GM23248 (cell line): ENCODE data around the gene SRPK3. TPM values are rescaled to one million over a fixed set of nuclear protein-coding genes. Genes with fewer than 3 reads are reported as not detected.

Source experiments
- DNase-seq: peaks from one replicate; pipeline ENCODE4 v3.0.0-alpha.2; 2015
- H2AFZ ChIP-seq: fragments of 200-600 bp; sonication (generic); 2 replicates; pipeline ENCODE4 v1.6.1; 2016; ENCODE audit warnings: antibody characterized with exemption
- H3F3A ChIP-seq: fragments of 200-600 bp; sonication (generic); 2 replicates; pipeline ENCODE4 v1.6.1; 2016; ENCODE audit warnings: mild to moderate bottlenecking, antibody characterized with exemption, mixed run types; ENCODE audit not compliant: insufficient read depth
- H3K27ac ChIP-seq: fragments of 200-600 bp; sonication (generic); 2 replicates; pipeline ENCODE4 v1.5.1; 2016; ENCODE audit warnings: mild to moderate bottlenecking
- H3K27me3 ChIP-seq: fragments of 200-600 bp; sonication (generic); replicated peaks from 2 replicates; pipeline ENCODE4 v1.6.1; 2016; ENCODE audit warnings: mild to moderate bottlenecking; ENCODE audit not compliant: insufficient read depth
- H3K36me3 ChIP-seq: fragments of 200-600 bp; sonication (generic); 2 replicates; pipeline ENCODE4 v1.6.1; 2016; ENCODE audit warnings: low read depth, mild to moderate bottlenecking
- H3K4me1 ChIP-seq: fragments of 200-600 bp; sonication (generic); 2 replicates; pipeline ENCODE4 v1.6.1; 2016; ENCODE audit warnings: mild to moderate bottlenecking; ENCODE audit not compliant: insufficient read depth
- H3K4me2 ChIP-seq: fragments of 200-600 bp; sonication (generic); one replicate; pipeline ENCODE4 v1.6.1; 2016; ENCODE audit warnings: mild to moderate bottlenecking; ENCODE audit not compliant: unreplicated experiment
- H3K4me3 ChIP-seq: fragments of 200-600 bp; sonication (generic); 2 replicates; pipeline ENCODE4 v1.5.1; 2016; ENCODE audit warnings: mild to moderate bottlenecking
- H3K79me2 ChIP-seq: fragments of 200-600 bp; sonication (generic); 2 replicates; pipeline ENCODE4 v1.6.1; 2016; ENCODE audit warnings: mild to moderate bottlenecking; ENCODE audit not compliant: insufficient read depth
- H3K9ac ChIP-seq: fragments of 200-600 bp; sonication (generic); 2 replicates; pipeline ENCODE4 v1.6.1; 2016; ENCODE audit warnings: mild to moderate bottlenecking
- H3K9me2 ChIP-seq: fragments of 200-600 bp; sonication (generic); 2 replicates; pipeline ENCODE4 v1.6.1; 2016; ENCODE audit warnings: mixed run types, mild to moderate bottlenecking, moderate library complexity; ENCODE audit not compliant: insufficient read depth
- H3K9me3 ChIP-seq: fragments of 200-600 bp; sonication (generic); one replicate; pipeline ENCODE4 v1.6.1; 2017; ENCODE audit warnings: low read depth
- H4K20me1 ChIP-seq: fragments of 200-600 bp; sonication (generic); 2 replicates; pipeline ENCODE4 v1.6.0; 2016; ENCODE audit not compliant: insufficient read depth
- EZH2 ChIP-seq: fragments of 200-600 bp; sonication (generic); IDR thresholded peaks from 2 replicates; pipeline ENCODE4 v1.6.1; 2018; ENCODE audit warnings: antibody characterized with exemption, mild to moderate bottlenecking; ENCODE audit not compliant: insufficient read depth, poor library complexity, severe bottlenecking
- EZH2phosphoT487 ChIP-seq: fragments of 200-600 bp; sonication (generic); IDR thresholded peaks from 2 replicates; pipeline ENCODE4 v1.6.1; 2018; ENCODE audit warnings: antibody characterized with exemption, moderate library complexity, mild to moderate bottlenecking, low read depth; ENCODE audit not compliant: insufficient read depth
- WGBS, 2 experiments: methylation state at CpG; one replicate each; pipeline ENCODE4 v1.1.6; 2015 to 2017; ENCODE audit warnings: low lambda C conversion rate in 2 of 2, low coverage in 1 of 2; ENCODE audit errors: missing lambda C conversion rate in 2 of 2; 5-methylcytosine and 5-hydroxymethylcytosine counted together
- in situ Hi-C: fragments of 300-500 bp; cut with MboI; formaldehyde crosslinking; loops from 2 replicates; pipeline ENCODE4 v1.15.0; 2020
- polyA plus RNA-seq: library from polyadenylated mRNA; unstranded; fragments of >200 nt; fragmentation: Nextera tagmentation; extraction: Ambion mirVana; gene quantifications from 2 replicates; pipeline ENCODE4 v1.2.1, GENCODE V29; 2016
- total RNA-seq: library from RNA; depleted of rRNA; stranded (reverse); fragments of >200 nt; shearing (Covaris generic); gene quantifications from 2 replicates; pipeline ENCODE4 v1.2.3, GENCODE V29; 2014

The SRPK3 gene
- total and polyA plus RNA-seq, 2 experiments from 2014 or later, result 0.53 to 0.86 TPM

- no peaks in the 10 kb centered on the region for H4K20me1 ChIP-seq
- WGBS, 2 experiments, result 85 to 89% methylated on average over 8 to 12 of the region's 12 CpGs
- no peaks in the 10 kb centered on the region for H3K27me3 ChIP-seq
- no peaks in the 10 kb centered on the region for H3K4me1 ChIP-seq
- H3F3A ChIP-seq, result no peaks in the 10 kb centered on the region
- no peak overlapping the region for H3K27ac ChIP-seq
- no peaks in the 10 kb centered on the region for H3K79me2 ChIP-seq
- no peak overlapping the region for H3K9ac ChIP-seq
- no peak overlapping the region for H3K4me3 ChIP-seq
- no peak for TF ChIP-seq EZH2phosphoT487
- no peak for TF ChIP-seq EZH2
- DNase-seq, result no peak
- no peaks in the 10 kb centered on the region for H3K9me2 ChIP-seq
- H2AFZ ChIP-seq, result no peak overlapping the region
- no peak overlapping the region for H3K4me2 ChIP-seq
- in situ Hi-C loops, result loop anchor here (10.0 kb wide), 1 partner anchor 185 kb away; the partner anchor contains the start of gene NAA10
- no peaks in the 10 kb centered on the region for H3K9me3 ChIP-seq
- no peaks in the 10 kb centered on the region for H3K36me3 ChIP-seq
These were observed 30.6 kb upstream of the SRPK3 start for GRCh38 chrX:153750127-153750774.

GRCh38 chrX:153755136-153755535, 25.7 kb upstream of the SRPK3 start:
- in situ Hi-C loops, result loop anchor here (10.0 kb wide), 1 partner anchor 180 kb away; the partner anchor contains the start of gene NAA10
- Histone ChIP-seq H3K9me2 (no peaks in the 10 kb centered on the region), H2AFZ (no peak overlapping the region), H3K36me3 (no peaks in the 10 kb centered on the region), H3F3A (no peaks in the 10 kb centered on the region), H3K9ac (no peak overlapping the region), H3K4me1 (no peaks in the 10 kb centered on the region), H4K20me1 (no peaks in the 10 kb centered on the region), H3K79me2 (no peaks in the 10 kb centered on the region), H3K27me3 (no peaks in the 10 kb centered on the region), H3K27ac (no peak overlapping the region), H3K9me3 (no peaks in the 10 kb centered on the region), H3K4me3 (no peak overlapping the region), H3K4me2 (no peak overlapping the region)
- WGBS, 2 experiments, result 33 to 42% methylated on average over 1 of the region's 1 CpG
- DNase-seq, result no peak
- TF ChIP-seq EZH2 (no peak), EZH2phosphoT487 (no peak)

- Histone ChIP-seq H4K20me1 (no peaks in the 10 kb centered on the region), H3K9me3 (no peaks in the 10 kb centered on the region), H3K4me1 (peaks cover 5% of the 10 kb centered on the region; the same call in 1 of the 2 replicates), H3K4me2 (no peak overlapping the region), H2AFZ (no peak overlapping the region), H3K4me3 (no peak overlapping the region), H3K27me3 (no peaks in the 10 kb centered on the region), H3K79me2 (peaks cover 11% of the 10 kb centered on the region), H3K9ac (no peak overlapping the region), H3K9me2 (no peaks in the 10 kb centered on the region), H3K27ac (no peak overlapping the region), H3F3A (no peaks in the 10 kb centered on the region), H3K36me3 (no peaks in the 10 kb centered on the region)
- no peak for DNase-seq
- WGBS, 2 experiments, result 67 to 73% methylated on average over 8 to 13 of the region's 15 CpGs
- in situ Hi-C loops, result no loop called here
- TF ChIP-seq EZH2 (no peak), EZH2phosphoT487 (no peak)
These were observed 19.0 kb upstream of the SRPK3 start for GRCh38 chrX:153761863-153762262.

- H3K4me3 ChIP-seq, result no peak overlapping the region
- DNase-seq, result no peak
- 77 to 78% methylated on average over 11 to 12 of the region's 14 CpGs for WGBS, 2 experiments
- H4K20me1 ChIP-seq, result no peaks in the 10 kb centered on the region
- in situ Hi-C loops, result no loop called here
- peaks cover 5% of the 10 kb centered on the region; the same call in 1 of the 2 replicates for H3K4me1 ChIP-seq
- TF ChIP-seq EZH2phosphoT487 (no peak), EZH2 (no peak)
- no peaks in the 10 kb centered on the region for H3K9me2 ChIP-seq
- no peaks in the 10 kb centered on the region for H3K36me3 ChIP-seq
- no peak overlapping the region for H3K27ac ChIP-seq
- no peaks in the 10 kb centered on the region for H3K27me3 ChIP-seq
- no peaks in the 10 kb centered on the region for H3K9me3 ChIP-seq
- H3F3A ChIP-seq, result no peaks in the 10 kb centered on the region
- H3K79me2 ChIP-seq, result peaks cover 11% of the 10 kb centered on the region
- H3K4me2 ChIP-seq, result no peak overlapping the region
- H3K9ac ChIP-seq, result no peak overlapping the region
- H2AFZ ChIP-seq, result no peak overlapping the region
These were observed 18.1 kb upstream of the SRPK3 start for GRCh38 chrX:153762626-153763173.
